Measurements from ENCODE around the gene BRD3. TPM values are rescaled to one million over a fixed set of nuclear protein-coding genes. Genes with fewer than 3 reads are reported as not detected.

Gene BRD3
- total RNA-seq, 1 experiment from 2014 or later, result 108 TPM

GRCh38 chr9:134053941-134054761 lies 13.7 kb downstream of the BRD3 start:
- H3K27ac Mint-ChIP-seq, result no peak overlapping the region
- peaks cover 19% of the 10 kb centered on the region for H3K36me3 Mint-ChIP-seq
- ChIA-PET POLR2A (interaction anchor here (0.6 to 0.9 kb wide), 2 partner anchors 9 to 133 kb away, joined by 3 to 4 read pairs; no protein-coding TSS in a partner anchor), CTCF (interaction anchor here (1.5 kb wide), 1 partner anchor 29 kb away, joined by 4 read pairs; the partner anchor contains the start of gene BRD3OS)
- ATAC-seq (no peak), DNase-seq (ENCODE audit: low spot score) (no peak)
- no peak overlapping the region for H3K4me3 Mint-ChIP-seq
- TF ChIP-seq OVOL2 (CRISPR knock-in tag; IDR thresholded peaks at IDR 0.05; ENCODE audit: borderline replicate concordance) (no peak), FOXP1 (CRISPR knock-in tag; IDR thresholded peaks at IDR 0.05; ENCODE audit: borderline replicate concordance) (no peak), ZNF317 (CRISPR knock-in tag; IDR thresholded peaks at IDR 0.05; ENCODE audit: borderline replicate concordance, low read depth) (no peak), RELA (CRISPR knock-in tag; IDR thresholded peaks at IDR 0.05; ENCODE audit: borderline replicate concordance) (no peak), ZNF263 (CRISPR knock-in tag; IDR thresholded peaks at IDR 0.05; ENCODE audit: low read depth) (no peak), ARID4B (CRISPR knock-in tag; IDR thresholded peaks at IDR 0.05; ENCODE audit: borderline replicate concordance) (no peak)
- no peaks in the 10 kb centered on the region for H3K9me3 Mint-ChIP-seq
- peaks cover 12% of the 10 kb centered on the region; the same call in 1 of the 2 replicates for H3K4me1 Mint-ChIP-seq
- H3K27me3 Mint-ChIP-seq (ENCODE audit: low read depth), result no peaks in the 10 kb centered on the region

DNA sequence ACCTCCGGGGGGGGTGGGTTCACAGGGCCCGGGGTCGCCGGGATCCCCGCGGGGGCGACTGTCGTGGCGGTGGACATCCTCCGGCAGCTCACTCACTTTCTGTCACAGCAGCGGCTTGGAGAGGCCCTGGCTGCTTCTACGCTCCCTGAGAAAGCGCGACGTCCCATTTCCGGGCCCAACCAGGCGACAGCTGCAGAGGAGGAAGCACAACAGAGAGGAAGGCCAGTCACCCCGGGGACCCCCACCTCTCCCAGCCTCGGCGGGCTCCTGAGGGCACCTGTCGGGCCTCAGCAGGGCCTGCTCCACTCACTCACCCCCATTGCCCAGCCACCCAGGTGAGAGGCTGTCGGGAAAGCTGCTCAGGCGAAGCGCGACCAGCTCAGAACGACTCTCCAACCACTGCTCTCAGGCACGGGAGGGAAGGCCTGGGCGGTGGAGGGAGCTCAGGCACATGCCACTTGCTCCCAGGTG lies 14.4 kb downstream of the BRD3 start:
- CTCF ChIA-PET, result interaction anchor here (1.5 kb wide), 1 partner anchor 28 kb away, joined by 4 read pairs; the partner anchor contains the start of gene BRD3OS
- no peak overlapping the region for H3K27ac Mint-ChIP-seq
- DNase-seq (ENCODE audit: low spot score), result no peak
- H3K9me3 Mint-ChIP-seq, result no peaks in the 10 kb centered on the region
- H3K4me3 Mint-ChIP-seq, result no peak overlapping the region
- peaks cover 26% of the 10 kb centered on the region for H3K36me3 Mint-ChIP-seq
- peaks cover 8% of the 10 kb centered on the region; the same call in 1 of the 2 replicates for H3K4me1 Mint-ChIP-seq
- no peak for ATAC-seq
- POLR2A ChIA-PET, result interaction anchor here (0.6 kb wide), 1 partner anchor 134 kb away, joined by 4 read pairs; no protein-coding TSS in a partner anchor
- H3K27me3 Mint-ChIP-seq (ENCODE audit: low read depth), result no peaks in the 10 kb centered on the region
- TF ChIP-seq FOXJ3 (CRISPR knock-in tag; IDR thresholded peaks at IDR 0.05; ENCODE audit: borderline replicate concordance) (no peak), SMAD4 (CRISPR knock-in tag; IDR thresholded peaks at IDR 0.05) (no peak), TEAD1 (CRISPR knock-in tag; IDR thresholded peaks at IDR 0.05) (no peak), GRHL2 (CRISPR knock-in tag; IDR thresholded peaks at IDR 0.05; ENCODE audit: insufficient replicate concordance, severe bottlenecking) (no peak), FOXP1 (CRISPR knock-in tag; IDR thresholded peaks at IDR 0.05; ENCODE audit: borderline replicate concordance) (no peak), CDX4 (CRISPR knock-in tag; IDR thresholded peaks at IDR 0.05; ENCODE audit: borderline replicate concordance) (no peak), IRF2 (CRISPR knock-in tag; IDR thresholded peaks at IDR 0.05; ENCODE audit: borderline replicate concordance, low read depth) (no peak), ZNF317 (CRISPR knock-in tag; IDR thresholded peaks at IDR 0.05; ENCODE audit: borderline replicate concordance, low read depth) (no peak), MXD4 (CRISPR knock-in tag; IDR thresholded peaks at IDR 0.05; ENCODE audit: borderline replicate concordance) (no peak), ZSCAN18 (CRISPR knock-in tag; IDR thresholded peaks at IDR 0.05) (no peak), MAX (CRISPR knock-in tag; IDR thresholded peaks at IDR 0.05) (no peak), NFE2L1 (CRISPR knock-in tag; IDR thresholded peaks at IDR 0.05) (no peak), ZNF671 (CRISPR knock-in tag; IDR thresholded peaks at IDR 0.05) (no peak)
- TF ChIP-seq, protein P1, sequence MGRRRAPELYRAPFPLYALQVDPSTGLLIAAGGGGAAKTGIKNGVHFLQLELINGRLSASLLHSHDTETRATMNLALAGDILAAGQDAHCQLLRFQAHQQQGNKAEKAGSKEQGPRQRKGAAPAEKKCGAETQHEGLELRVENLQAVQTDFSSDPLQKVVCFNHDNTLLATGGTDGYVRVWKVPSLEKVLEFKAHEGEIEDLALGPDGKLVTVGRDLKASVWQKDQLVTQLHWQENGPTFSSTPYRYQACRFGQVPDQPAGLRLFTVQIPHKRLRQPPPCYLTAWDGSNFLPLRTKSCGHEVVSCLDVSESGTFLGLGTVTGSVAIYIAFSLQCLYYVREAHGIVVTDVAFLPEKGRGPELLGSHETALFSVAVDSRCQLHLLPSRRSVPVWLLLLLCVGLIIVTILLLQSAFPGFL (CRISPR knock-in tag; IDR thresholded peaks at IDR 0.05; ENCODE audit: borderline replicate concordance), result no peak
- TF ChIP-seq, protein P2, sequence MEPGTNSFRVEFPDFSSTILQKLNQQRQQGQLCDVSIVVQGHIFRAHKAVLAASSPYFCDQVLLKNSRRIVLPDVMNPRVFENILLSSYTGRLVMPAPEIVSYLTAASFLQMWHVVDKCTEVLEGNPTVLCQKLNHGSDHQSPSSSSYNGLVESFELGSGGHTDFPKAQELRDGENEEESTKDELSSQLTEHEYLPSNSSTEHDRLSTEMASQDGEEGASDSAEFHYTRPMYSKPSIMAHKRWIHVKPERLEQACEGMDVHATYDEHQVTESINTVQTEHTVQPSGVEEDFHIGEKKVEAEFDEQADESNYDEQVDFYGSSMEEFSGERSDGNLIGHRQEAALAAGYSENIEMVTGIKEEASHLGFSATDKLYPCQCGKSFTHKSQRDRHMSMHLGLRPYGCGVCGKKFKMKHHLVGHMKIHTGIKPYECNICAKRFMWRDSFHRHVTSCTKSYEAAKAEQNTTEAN (CRISPR knock-in tag; IDR thresholded peaks at IDR 0.05), result no peak
- TF ChIP-seq, protein P3, sequence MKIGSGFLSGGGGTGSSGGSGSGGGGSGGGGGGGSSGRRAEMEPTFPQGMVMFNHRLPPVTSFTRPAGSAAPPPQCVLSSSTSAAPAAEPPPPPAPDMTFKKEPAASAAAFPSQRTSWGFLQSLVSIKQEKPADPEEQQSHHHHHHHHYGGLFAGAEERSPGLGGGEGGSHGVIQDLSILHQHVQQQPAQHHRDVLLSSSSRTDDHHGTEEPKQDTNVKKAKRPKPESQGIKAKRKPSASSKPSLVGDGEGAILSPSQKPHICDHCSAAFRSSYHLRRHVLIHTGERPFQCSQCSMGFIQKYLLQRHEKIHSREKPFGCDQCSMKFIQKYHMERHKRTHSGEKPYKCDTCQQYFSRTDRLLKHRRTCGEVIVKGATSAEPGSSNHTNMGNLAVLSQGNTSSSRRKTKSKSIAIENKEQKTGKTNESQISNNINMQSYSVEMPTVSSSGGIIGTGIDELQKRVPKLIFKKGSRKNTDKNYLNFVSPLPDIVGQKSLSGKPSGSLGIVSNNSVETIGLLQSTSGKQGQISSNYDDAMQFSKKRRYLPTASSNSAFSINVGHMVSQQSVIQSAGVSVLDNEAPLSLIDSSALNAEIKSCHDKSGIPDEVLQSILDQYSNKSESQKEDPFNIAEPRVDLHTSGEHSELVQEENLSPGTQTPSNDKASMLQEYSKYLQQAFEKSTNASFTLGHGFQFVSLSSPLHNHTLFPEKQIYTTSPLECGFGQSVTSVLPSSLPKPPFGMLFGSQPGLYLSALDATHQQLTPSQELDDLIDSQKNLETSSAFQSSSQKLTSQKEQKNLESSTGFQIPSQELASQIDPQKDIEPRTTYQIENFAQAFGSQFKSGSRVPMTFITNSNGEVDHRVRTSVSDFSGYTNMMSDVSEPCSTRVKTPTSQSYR (CRISPR knock-in tag; IDR thresholded peaks at IDR 0.05), result no peak
